H9 (cell line): Measurements from ENCODE around the gene CACNA1D. TPM values are rescaled to one million over a fixed set of nuclear protein-coding genes. Genes with fewer than 3 reads are reported as not detected.

Experiments
- DNase-seq: peaks from one replicate; pipeline ENCODE4 v3.0.0-alpha.2; 2017
- H2AFZ ChIP-seq: one replicate; pipeline ENCODE4 v1.6.1; 2013; ENCODE audit warnings: mild to moderate bottlenecking, low read length, control low read depth, moderate library complexity
- H2AK5ac ChIP-seq: 2 replicates; pipeline ENCODE4 v1.6.1; 2013; ENCODE audit warnings: low read length, control low read depth, mixed read lengths; ENCODE audit not compliant: insufficient read length
- H2BK120ac ChIP-seq: one replicate; pipeline ENCODE4 v1.6.1; 2013; ENCODE audit warnings: low read depth, mild to moderate bottlenecking, low read length, control low read depth, inconsistent platforms; ENCODE audit not compliant: poor library complexity, severe bottlenecking
- H2BK12ac ChIP-seq: 2 replicates; pipeline ENCODE4 v1.6.1; 2013; ENCODE audit warnings: low read length, control low read depth, mixed read lengths, low read depth; ENCODE audit not compliant: insufficient read length
- H2BK15ac ChIP-seq: 2 replicates; pipeline ENCODE4 v1.6.1; 2013; ENCODE audit warnings: low read depth, low read length, control low read depth
- H2BK20ac ChIP-seq: one replicate; pipeline ENCODE4 v1.6.1; 2013; ENCODE audit warnings: low read depth, mild to moderate bottlenecking, low read length, control low read depth, inconsistent platforms; ENCODE audit not compliant: poor library complexity, severe bottlenecking
- H2BK5ac ChIP-seq: 2 replicates; pipeline ENCODE4 v1.6.1; 2013; ENCODE audit warnings: low read length, control low read depth, mixed read lengths; ENCODE audit not compliant: insufficient read length
- H3K14ac ChIP-seq: 2 replicates; pipeline ENCODE4 v1.6.1; 2013; ENCODE audit warnings: low read length, control low read depth; ENCODE audit not compliant: insufficient read depth
- H3K18ac ChIP-seq: 2 replicates; pipeline ENCODE4 v1.6.1; 2013; ENCODE audit warnings: low read depth, mild to moderate bottlenecking, mixed read lengths, low read length, control low read depth; ENCODE audit not compliant: insufficient read length
- H3K23ac ChIP-seq: 2 replicates; pipeline ENCODE4 v1.6.1; 2013; ENCODE audit warnings: low read length, control low read depth, mixed read lengths, low read depth; ENCODE audit not compliant: insufficient read length
- H3K23me2 ChIP-seq: 2 replicates; pipeline ENCODE4 v1.6.1; 2013; ENCODE audit warnings: low read depth, mild to moderate bottlenecking, mixed read lengths, low read length, control low read depth; ENCODE audit not compliant: insufficient read length, poor library complexity, severe bottlenecking
- H3K27ac ChIP-seq: 2 replicates; pipeline ENCODE4 v1.5.1; 2013; ENCODE audit warnings: low read length, control low read depth, mixed read lengths, low read depth; ENCODE audit not compliant: insufficient read length
- H3K27me3 ChIP-seq: 2 replicates; pipeline ENCODE4 v1.6.1; 2013; ENCODE audit warnings: low read length, control low read depth, inconsistent platforms; ENCODE audit not compliant: insufficient read depth
- H3K4ac ChIP-seq: 2 replicates; pipeline ENCODE4 v1.6.1; 2013; ENCODE audit warnings: low read depth, mild to moderate bottlenecking, control low read depth, inconsistent platforms, low read length, moderate library complexity
- H3K4me1 ChIP-seq: 2 replicates; pipeline ENCODE4 v1.6.1; 2013; ENCODE audit warnings: low read length, control low read depth, inconsistent platforms; ENCODE audit not compliant: insufficient read depth
- H3K4me2 ChIP-seq: 2 replicates; pipeline ENCODE4 v1.6.1; 2013; ENCODE audit warnings: low read length, control low read depth, mixed read lengths; ENCODE audit not compliant: insufficient read length, insufficient read depth
- H3K56ac ChIP-seq: 2 replicates; pipeline ENCODE4 v1.6.1; 2013; ENCODE audit warnings: low read depth, mild to moderate bottlenecking, mixed read lengths, low read length, control low read depth; ENCODE audit not compliant: insufficient read length
- H3K79me1 ChIP-seq: 2 replicates; pipeline ENCODE4 v1.6.1; 2013; ENCODE audit warnings: low read depth, mild to moderate bottlenecking, moderate library complexity, low read length, control low read depth, inconsistent platforms; ENCODE audit not compliant: insufficient read depth, poor library complexity, severe bottlenecking
- H3K79me2 ChIP-seq: 2 replicates; pipeline ENCODE4 v1.6.1; 2013; ENCODE audit warnings: low read length, control low read depth, inconsistent platforms; ENCODE audit not compliant: insufficient read depth
- H3K9ac ChIP-seq: 2 replicates; pipeline ENCODE4 v1.6.1; 2013; ENCODE audit warnings: low read length, control low read depth, mixed read lengths; ENCODE audit not compliant: insufficient read length; ENCODE audit errors: extremely low read depth
- H3K9me3 ChIP-seq: one replicate; pipeline ENCODE4 v1.6.1; 2013; ENCODE audit warnings: low read depth, low read length, inconsistent platforms; ENCODE audit not compliant: control insufficient read depth
- H3T11ph ChIP-seq: one replicate; pipeline ENCODE4 v1.6.1; 2013; ENCODE audit warnings: mild to moderate bottlenecking, low read length, control low read depth, inconsistent platforms
- H4K20me1 ChIP-seq: one replicate; pipeline ENCODE4 v1.6.1; 2013; ENCODE audit not compliant: control insufficient read depth, insufficient read length, insufficient read depth
- H4K5ac ChIP-seq: 2 replicates; pipeline ENCODE4 v1.6.1; 2013; ENCODE audit warnings: low read depth, mild to moderate bottlenecking, mixed read lengths, low read length, control low read depth; ENCODE audit not compliant: insufficient read length
- H4K8ac ChIP-seq: replicated peaks from 2 replicates; pipeline ENCODE4 v1.6.1; 2013; ENCODE audit warnings: low read length, control low read depth, mixed read lengths, low read depth; ENCODE audit not compliant: insufficient read length
- H4K91ac ChIP-seq: 2 replicates; pipeline ENCODE4 v1.6.1; 2013; ENCODE audit warnings: low read depth, mild to moderate bottlenecking, moderate library complexity, mixed read lengths, low read length, control low read depth; ENCODE audit not compliant: insufficient read length
- H3K27ac Mint-ChIP-seq, 3 experiments: 2 replicates in 2 of 3; 3 replicates in 1 of 3; pipeline ENCODE4 v1.8.0; 2020 to 2021; ENCODE audit warnings: mixed read lengths in 3 of 3, mild to moderate bottlenecking in 1 of 3, moderate library complexity in 1 of 3
- H3K27me3 Mint-ChIP-seq: 2 replicates; pipeline ENCODE4 v1.8.0; 2021; ENCODE audit warnings: low read depth, mild to moderate bottlenecking, moderate library complexity, mixed read lengths
- H3K36me3 Mint-ChIP-seq, 3 experiments: 2 replicates in 2 of 3; 3 replicates in 1 of 3; pipeline ENCODE4 v1.8.0; 2020 to 2021; ENCODE audit warnings: low read depth in 3 of 3, mixed read lengths in 3 of 3; ENCODE audit not compliant: insufficient read depth in 1 of 3
- H3K4me1 Mint-ChIP-seq, 2 experiments: 2 replicates each; pipeline ENCODE4 v1.8.0; 2020; ENCODE audit warnings: mixed read lengths in 2 of 2
- H3K4me3 Mint-ChIP-seq, 2 experiments: 2 replicates in 1 of 2; 3 replicates in 1 of 2; pipeline ENCODE4 v1.8.0; 2020 to 2021; ENCODE audit warnings: mild to moderate bottlenecking in 2 of 2, mixed read lengths in 2 of 2, moderate library complexity in 1 of 2
- H3K9me3 Mint-ChIP-seq, 2 experiments: 2 replicates in 1 of 2; 3 replicates in 1 of 2; pipeline ENCODE4 v1.8.0; 2020; ENCODE audit warnings: mild to moderate bottlenecking in 2 of 2, mixed read lengths in 2 of 2, moderate library complexity in 1 of 2
- CTCF ChIP-seq: fragments of 200-600 bp; sonication (generic); conservative IDR thresholded peaks from 3 replicates; pipeline ENCODE4 v1.8.0; 2021; ENCODE audit warnings: antibody characterized with exemption, mild to moderate bottlenecking
- WGBS: extraction: QIAGEN DNeasy Blood & Tissue Kit; methylation state at CpG from one replicate; pipeline ENCODE4 v1.1.7; 2013; ENCODE audit warnings: missing lambda C conversion rate, low lambda C conversion rate, mixed read lengths; ENCODE audit not compliant: insufficient read length; ENCODE audit errors: extremely low coverage; 5-methylcytosine and 5-hydroxymethylcytosine counted together
- total RNA-seq: library from RNA; stranded (reverse); gene quantifications from 2 replicates; pipeline ENCODE4 v1.2.1, GENCODE V29; 2021

The CACNA1D gene
- total RNA-seq, 1 experiment from 2014 or later: 3.5 TPM

- Mint-ChIP-seq H3K27me3 (peaks cover 11% of the 10 kb centered on the region), H3K4me3 (no peak overlapping the region), H3K27ac (no peak overlapping the region), H3K4me1 (peaks cover 0 to 5% of the 10 kb centered on the region in 2 experiments), H3K9me3 (no peaks in the 10 kb centered on the region), H3K36me3 (no peaks in the 10 kb centered on the region)
- Histone ChIP-seq H2BK120ac (no peak overlapping the region), H4K91ac (no peak overlapping the region), H3T11ph (no peak overlapping the region), H3K4me1 (no peaks in the 10 kb centered on the region), H2AFZ (no peak overlapping the region), H3K23me2 (no peaks in the 10 kb centered on the region), H2BK20ac (no peak overlapping the region), H3K18ac (no peak overlapping the region), H4K20me1 (no peaks in the 10 kb centered on the region), H3K9ac (no peak overlapping the region), H3K9me3 (no peaks in the 10 kb centered on the region), H2BK5ac (no peak overlapping the region), H3K56ac (no peak overlapping the region), H3K4me2 (no peak overlapping the region), H3K27ac (no peak overlapping the region), H2BK12ac (no peak overlapping the region), H2BK15ac (no peak overlapping the region), H2AK5ac (no peak overlapping the region), H3K23ac (no peak overlapping the region), H3K27me3 (no peaks in the 10 kb centered on the region), H4K8ac (no peak overlapping the region), H3K4ac (no peak overlapping the region), H3K79me2 (no peaks in the 10 kb centered on the region), H3K79me1 (no peaks in the 10 kb centered on the region), H3K14ac (no peak overlapping the region), H4K5ac (no peak overlapping the region)
- WGBS: no CpG with 5 or more reads among the region's 4 CpGs
- TF ChIP-seq CTCF: peak; percentile 59
- DNase-seq: peak; percentile 32
Measured at GRCh38 chr3:53643757-53644156, 149.3 kb downstream of the CACNA1D start.
